H9 (cell line): Measurements from ENCODE around the gene KLRC3. TPM values are rescaled to one million over a fixed set of nuclear protein-coding genes. Genes with fewer than 3 reads are reported as not detected.
A peak's percentile ranks its signal among the peaks of the same experiment; 100 is the strongest.

Experiments used
- DNase-seq: peaks from one replicate; pipeline ENCODE4 v3.0.0-alpha.2; 2017
- H2AFZ ChIP-seq: one replicate; pipeline ENCODE4 v1.6.1; 2013; ENCODE audit warnings: mild to moderate bottlenecking, low read length, control low read depth, moderate library complexity
- H2AK5ac ChIP-seq: 2 replicates; pipeline ENCODE4 v1.6.1; 2013; ENCODE audit warnings: low read length, control low read depth, mixed read lengths; ENCODE audit not compliant: insufficient read length
- H2BK120ac ChIP-seq: one replicate; pipeline ENCODE4 v1.6.1; 2013; ENCODE audit warnings: low read depth, mild to moderate bottlenecking, low read length, control low read depth, inconsistent platforms; ENCODE audit not compliant: poor library complexity, severe bottlenecking
- H2BK12ac ChIP-seq: 2 replicates; pipeline ENCODE4 v1.6.1; 2013; ENCODE audit warnings: low read length, control low read depth, mixed read lengths, low read depth; ENCODE audit not compliant: insufficient read length
- H2BK15ac ChIP-seq: 2 replicates; pipeline ENCODE4 v1.6.1; 2013; ENCODE audit warnings: low read depth, low read length, control low read depth
- H2BK20ac ChIP-seq: one replicate; pipeline ENCODE4 v1.6.1; 2013; ENCODE audit warnings: low read depth, mild to moderate bottlenecking, low read length, control low read depth, inconsistent platforms; ENCODE audit not compliant: poor library complexity, severe bottlenecking
- H2BK5ac ChIP-seq: 2 replicates; pipeline ENCODE4 v1.6.1; 2013; ENCODE audit warnings: low read length, control low read depth, mixed read lengths; ENCODE audit not compliant: insufficient read length
- H3K14ac ChIP-seq: 2 replicates; pipeline ENCODE4 v1.6.1; 2013; ENCODE audit warnings: low read length, control low read depth; ENCODE audit not compliant: insufficient read depth
- H3K18ac ChIP-seq: 2 replicates; pipeline ENCODE4 v1.6.1; 2013; ENCODE audit warnings: low read depth, mild to moderate bottlenecking, mixed read lengths, low read length, control low read depth; ENCODE audit not compliant: insufficient read length
- H3K23ac ChIP-seq: 2 replicates; pipeline ENCODE4 v1.6.1; 2013; ENCODE audit warnings: low read length, control low read depth, mixed read lengths, low read depth; ENCODE audit not compliant: insufficient read length
- H3K23me2 ChIP-seq: 2 replicates; pipeline ENCODE4 v1.6.1; 2013; ENCODE audit warnings: low read depth, mild to moderate bottlenecking, mixed read lengths, low read length, control low read depth; ENCODE audit not compliant: insufficient read length, poor library complexity, severe bottlenecking
- H3K27ac ChIP-seq: 2 replicates; pipeline ENCODE4 v1.5.1; 2013; ENCODE audit warnings: low read length, control low read depth, mixed read lengths, low read depth; ENCODE audit not compliant: insufficient read length
- H3K27me3 ChIP-seq: 2 replicates; pipeline ENCODE4 v1.6.1; 2013; ENCODE audit warnings: low read length, control low read depth, inconsistent platforms; ENCODE audit not compliant: insufficient read depth
- H3K4ac ChIP-seq: 2 replicates; pipeline ENCODE4 v1.6.1; 2013; ENCODE audit warnings: low read depth, mild to moderate bottlenecking, control low read depth, inconsistent platforms, low read length, moderate library complexity
- H3K4me1 ChIP-seq: 2 replicates; pipeline ENCODE4 v1.6.1; 2013; ENCODE audit warnings: low read length, control low read depth, inconsistent platforms; ENCODE audit not compliant: insufficient read depth
- H3K4me2 ChIP-seq: 2 replicates; pipeline ENCODE4 v1.6.1; 2013; ENCODE audit warnings: low read length, control low read depth, mixed read lengths; ENCODE audit not compliant: insufficient read length, insufficient read depth
- H3K56ac ChIP-seq: 2 replicates; pipeline ENCODE4 v1.6.1; 2013; ENCODE audit warnings: low read depth, mild to moderate bottlenecking, mixed read lengths, low read length, control low read depth; ENCODE audit not compliant: insufficient read length
- H3K79me1 ChIP-seq: 2 replicates; pipeline ENCODE4 v1.6.1; 2013; ENCODE audit warnings: low read depth, mild to moderate bottlenecking, moderate library complexity, low read length, control low read depth, inconsistent platforms; ENCODE audit not compliant: insufficient read depth, poor library complexity, severe bottlenecking
- H3K79me2 ChIP-seq: 2 replicates; pipeline ENCODE4 v1.6.1; 2013; ENCODE audit warnings: low read length, control low read depth, inconsistent platforms; ENCODE audit not compliant: insufficient read depth
- H3K9ac ChIP-seq: 2 replicates; pipeline ENCODE4 v1.6.1; 2013; ENCODE audit warnings: low read length, control low read depth, mixed read lengths; ENCODE audit not compliant: insufficient read length; ENCODE audit errors: extremely low read depth
- H3K9me3 ChIP-seq: one replicate; pipeline ENCODE4 v1.6.1; 2013; ENCODE audit warnings: low read depth, low read length, inconsistent platforms; ENCODE audit not compliant: control insufficient read depth
- H3T11ph ChIP-seq: one replicate; pipeline ENCODE4 v1.6.1; 2013; ENCODE audit warnings: mild to moderate bottlenecking, low read length, control low read depth, inconsistent platforms
- H4K20me1 ChIP-seq: one replicate; pipeline ENCODE4 v1.6.1; 2013; ENCODE audit not compliant: control insufficient read depth, insufficient read length, insufficient read depth
- H4K5ac ChIP-seq: 2 replicates; pipeline ENCODE4 v1.6.1; 2013; ENCODE audit warnings: low read depth, mild to moderate bottlenecking, mixed read lengths, low read length, control low read depth; ENCODE audit not compliant: insufficient read length
- H4K8ac ChIP-seq: replicated peaks from 2 replicates; pipeline ENCODE4 v1.6.1; 2013; ENCODE audit warnings: low read length, control low read depth, mixed read lengths, low read depth; ENCODE audit not compliant: insufficient read length
- H4K91ac ChIP-seq: 2 replicates; pipeline ENCODE4 v1.6.1; 2013; ENCODE audit warnings: low read depth, mild to moderate bottlenecking, moderate library complexity, mixed read lengths, low read length, control low read depth; ENCODE audit not compliant: insufficient read length
- H3K27ac Mint-ChIP-seq, 3 experiments: 2 replicates in 2 of 3; 3 replicates in 1 of 3; pipeline ENCODE4 v1.8.0; 2020 to 2021; ENCODE audit warnings: mixed read lengths in 3 of 3, mild to moderate bottlenecking in 1 of 3, moderate library complexity in 1 of 3
- H3K27me3 Mint-ChIP-seq: 2 replicates; pipeline ENCODE4 v1.8.0; 2021; ENCODE audit warnings: low read depth, mild to moderate bottlenecking, moderate library complexity, mixed read lengths
- H3K36me3 Mint-ChIP-seq, 3 experiments: 2 replicates in 2 of 3; 3 replicates in 1 of 3; pipeline ENCODE4 v1.8.0; 2020 to 2021; ENCODE audit warnings: low read depth in 3 of 3, mixed read lengths in 3 of 3; ENCODE audit not compliant: insufficient read depth in 1 of 3
- H3K4me1 Mint-ChIP-seq, 2 experiments: 2 replicates each; pipeline ENCODE4 v1.8.0; 2020; ENCODE audit warnings: mixed read lengths in 2 of 2
- H3K4me3 Mint-ChIP-seq, 2 experiments: 2 replicates in 1 of 2; 3 replicates in 1 of 2; pipeline ENCODE4 v1.8.0; 2020 to 2021; ENCODE audit warnings: mild to moderate bottlenecking in 2 of 2, mixed read lengths in 2 of 2, moderate library complexity in 1 of 2
- H3K9me3 Mint-ChIP-seq, 2 experiments: 2 replicates in 1 of 2; 3 replicates in 1 of 2; pipeline ENCODE4 v1.8.0; 2020; ENCODE audit warnings: mild to moderate bottlenecking in 2 of 2, mixed read lengths in 2 of 2, moderate library complexity in 1 of 2
- CTCF ChIP-seq: fragments of 200-600 bp; sonication (generic); conservative IDR thresholded peaks from 3 replicates; pipeline ENCODE4 v1.8.0; 2021; ENCODE audit warnings: antibody characterized with exemption, mild to moderate bottlenecking
- WGBS: extraction: QIAGEN DNeasy Blood & Tissue Kit; methylation state at CpG from one replicate; pipeline ENCODE4 v1.1.7; 2013; ENCODE audit warnings: missing lambda C conversion rate, low lambda C conversion rate, mixed read lengths; ENCODE audit not compliant: insufficient read length; ENCODE audit errors: extremely low coverage; 5-methylcytosine and 5-hydroxymethylcytosine counted together
- total RNA-seq: library from RNA; stranded (reverse); gene quantifications from 2 replicates; pipeline ENCODE4 v1.2.1, GENCODE V29; 2021

KLRC3 gene
- total RNA-seq, 1 experiment from 2014 or later, result not detected

GRCh38 chr12:10369557-10370415, 50.6 kb downstream of the KLRC3 start:
- no peak overlapping the region for H3K4ac ChIP-seq
- no peaks in the 10 kb centered on the region for H3K27me3 ChIP-seq
- H3K27me3 Mint-ChIP-seq, result no peaks in the 10 kb centered on the region
- H4K8ac ChIP-seq, result no peak overlapping the region
- no peak overlapping the region for H3K23ac ChIP-seq
- no peak overlapping the region for H3K56ac ChIP-seq
- H3T11ph ChIP-seq, result no peak overlapping the region
- H2AK5ac ChIP-seq, result no peak overlapping the region
- H2AFZ ChIP-seq, result no peak overlapping the region
- H3K79me1 ChIP-seq, result no peaks in the 10 kb centered on the region
- no CpG with 5 or more reads among the region's 8 CpGs for WGBS
- no peaks in the 10 kb centered on the region for H4K20me1 ChIP-seq
- peaks cover 4 to 7% of the 10 kb centered on the region in 2 experiments; a peak in 3 of 5 replicates for H3K9me3 Mint-ChIP-seq
- H3K27ac Mint-ChIP-seq, result no peak overlapping the region
- H3K23me2 ChIP-seq, result peaks cover under 1% of the 10 kb centered on the region
- no peak overlapping the region for H2BK12ac ChIP-seq
- H3K4me2 ChIP-seq, result no peak overlapping the region
- DNase-seq, result no peak
- H3K4me1 Mint-ChIP-seq, result peaks cover 31 to 43% of the 10 kb centered on the region in 2 experiments
- H3K18ac ChIP-seq, result no peak overlapping the region
- H3K79me2 ChIP-seq, result no peaks in the 10 kb centered on the region
- TF ChIP-seq CTCF, result no peak
- peaks cover 0 to 8% (median 5%) of the 10 kb centered on the region in 3 experiments; a peak in 4 of 7 replicates for H3K36me3 Mint-ChIP-seq
- H3K9ac ChIP-seq, result no peak overlapping the region
- H2BK15ac ChIP-seq, result no peak overlapping the region
- no peak overlapping the region for H2BK20ac ChIP-seq
- H4K91ac ChIP-seq, result no peak overlapping the region
- no peak overlapping the region for H4K5ac ChIP-seq
- no peak overlapping the region for H3K14ac ChIP-seq
- H3K4me3 Mint-ChIP-seq, result peak overlapping the region in 1 of 2 experiments; percentile 15; a peak in 1 of 5 replicates
- no peak overlapping the region for H3K27ac ChIP-seq
- H2BK120ac ChIP-seq, result no peak overlapping the region
- no peak overlapping the region for H2BK5ac ChIP-seq
- H3K9me3 ChIP-seq, result no peaks in the 10 kb centered on the region
- H3K4me1 ChIP-seq, result peaks cover 10% of the 10 kb centered on the region; the same call in 1 of the 2 replicates
